Tibial nerve (tissue), 4 donors: ENCODE data around the gene ERP27.

Experiments
- CTCF ChIP-seq, 5 experiments: fragments of 200-600 bp in 3 of 5; fragments of 450-650 bp in 2 of 5; sonication (generic) in 3 of 5; IDR thresholded peaks; one replicate each; pipeline ENCODE4 v1.5.1; 2016 to 2019; ENCODE audit warnings: antibody characterized with exemption in 5 of 5, mild to moderate bottlenecking in 3 of 5, moderate library complexity in 2 of 5
- EP300 ChIP-seq, 2 donors: sonication (generic); formaldehyde crosslinking; IDR thresholded peaks; one replicate each; pipeline ENCODE4 v1.6.1; 2017; ENCODE audit warnings: antibody characterized with exemption in 2 of 2, mild to moderate bottlenecking in 1 of 2
- POLR2A ChIP-seq, 2 donors: fragments of 450-650 bp; IDR thresholded peaks; one replicate each; pipeline ENCODE4 v1.6.1; 2017; ENCODE audit warnings: antibody characterized with exemption in 2 of 2, mild to moderate bottlenecking in 2 of 2, moderate library complexity in 2 of 2

GRCh38 chr12:14924541-14924940, 13.8 kb downstream of the ERP27 start:
- TF ChIP-seq CTCF (IDR thresholded peaks at IDR 0.05) (no peak), POLR2A (IDR thresholded peaks at IDR 0.05) (no peak), EP300 (IDR thresholded peaks at IDR 0.05) (no peak)
